ENCODE measurements around the gene DDX1. TPM values are rescaled to one million over a fixed set of nuclear protein-coding genes. Genes with fewer than 3 reads are reported as not detected.

DDX1 gene
- total and polyA plus RNA-seq, 4 experiments from 2014 or later = 53.3 to 61.7 (median 57.1) TPM

DNA sequence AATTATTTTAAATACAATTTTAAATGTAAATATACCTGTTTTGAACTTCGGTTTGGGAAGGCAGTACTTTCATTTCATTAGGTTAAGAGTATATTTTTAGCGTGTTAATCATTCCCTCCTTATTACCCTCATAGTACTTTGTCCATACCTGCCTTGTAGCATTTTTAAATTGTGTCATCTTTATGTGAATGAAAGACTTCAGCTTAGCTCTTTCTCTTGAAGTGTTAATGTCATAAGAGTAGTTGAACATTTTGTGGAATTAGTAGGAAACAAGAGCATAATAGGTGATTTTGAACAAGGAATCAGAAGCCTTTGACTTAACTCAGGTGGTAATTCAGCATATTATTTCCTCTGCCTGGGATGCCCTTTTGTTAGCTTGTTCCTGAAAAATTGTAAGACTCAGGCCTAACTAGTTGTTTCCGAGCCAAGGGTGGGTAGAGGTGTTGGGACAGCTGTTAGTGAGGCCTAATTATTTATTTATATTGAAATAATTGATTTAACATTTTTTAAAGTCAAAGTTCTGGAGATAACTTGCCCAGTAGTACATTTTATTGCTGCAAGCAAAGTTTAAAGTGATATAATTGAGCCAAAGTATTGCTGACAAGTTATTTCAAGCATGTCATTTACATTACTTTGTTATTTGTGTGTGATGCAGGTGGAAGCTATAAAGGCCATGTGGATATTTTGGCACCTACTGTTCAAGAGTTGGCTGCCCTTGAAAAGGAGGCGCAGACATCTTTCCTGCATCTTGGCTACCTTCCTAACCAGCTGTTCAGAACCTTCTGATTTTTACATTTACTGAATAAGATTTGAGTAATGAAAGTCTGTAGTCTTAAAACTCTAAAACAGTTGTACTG is 38.7 kb downstream of the DDX1 start:
- DNase-seq = no peak
- ChIA-PET CTCF (ENCODE audit: partially characterized antibody) (interaction anchor here (1.2 kb wide), 1 partner anchor 979 kb away, joined by 3 read pairs; no protein-coding TSS in a partner anchor), POLR2A (ENCODE audit: partially characterized antibody) (interaction anchor here (0.8 kb wide), 1 partner anchor 12 kb away, joined by 4 read pairs; no protein-coding TSS in a partner anchor)
- no peaks in the 10 kb centered on the region for H3K27me3 ChIP-seq (ENCODE audit: insufficient read depth, low read length)
- H3K27me3 Mint-ChIP-seq = no peaks in the 10 kb centered on the region
- peaks cover 0 to 2% (median under 1%) of the 10 kb centered on the region in 4 donors for H3K4me1 Mint-ChIP-seq
- no peak overlapping the region for H3K4me3 ChIP-seq (ENCODE audit: low read length in 2 of 2)
- no peaks in the 10 kb centered on the region for H3K9me3 ChIP-seq (ENCODE audit: control insufficient read depth in 1 of 2, low read length in 2 of 2)
- intact Hi-C loops (cut with micrococcal nuclease) = no loop called here
- H3K4me1 ChIP-seq (ENCODE audit: insufficient read depth, low read length) = no peaks in the 10 kb centered on the region
- H3K36me3 Mint-ChIP-seq = peaks cover 33 to 83% of the 10 kb centered on the region in 2 donors
- H3K36me3 ChIP-seq (ENCODE audit: insufficient read depth, low read length) = peaks cover 37% of the 10 kb centered on the region
- H3K27ac Mint-ChIP-seq = peak overlapping the region in 2 of 7 donors; percentile 20
- no peak overlapping the region for H3K4me3 Mint-ChIP-seq
- no peak overlapping the region for H3K27ac ChIP-seq (ENCODE audit: low read depth, low read length)
- no peaks in the 10 kb centered on the region for H3K9me3 Mint-ChIP-seq

DNA sequence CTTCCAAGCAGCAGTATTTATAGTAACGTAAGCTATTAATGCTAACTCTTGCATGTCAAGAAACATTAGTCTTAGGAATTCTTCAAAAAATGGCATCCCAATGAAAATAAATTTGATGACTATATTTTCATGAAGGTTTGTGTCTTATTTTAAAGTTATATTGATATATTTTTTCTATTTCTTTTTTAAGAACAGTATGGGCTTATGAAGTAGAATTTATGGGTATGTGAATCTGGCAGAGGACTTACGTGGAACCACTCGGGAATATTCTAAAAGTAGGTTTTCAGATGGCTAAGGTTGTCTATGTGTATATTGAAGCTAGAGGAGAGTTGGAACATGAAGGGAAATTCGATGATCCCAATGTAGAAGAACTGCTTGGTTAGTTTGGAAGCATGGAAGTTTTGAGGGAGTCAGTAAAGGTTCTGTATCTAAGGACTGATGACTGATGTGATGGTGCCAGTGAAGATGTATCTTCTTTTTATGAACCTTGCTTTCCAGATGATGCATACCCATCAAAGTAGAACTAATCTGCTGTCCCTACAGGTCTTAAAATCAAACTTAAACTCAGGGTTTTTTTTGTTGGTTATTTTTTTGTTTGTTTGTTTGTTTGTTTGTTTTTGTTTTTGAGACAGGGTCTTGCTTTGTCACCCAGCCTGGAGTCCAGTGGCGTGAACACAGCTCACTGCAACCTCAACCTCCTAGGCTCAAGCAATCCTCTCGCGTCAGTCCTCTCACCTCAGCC is 39.5 kb downstream of the DDX1 start:
- no peak for DNase-seq
- Mint-ChIP-seq H3K4me3 (no peak overlapping the region), H3K27me3 (no peaks in the 10 kb centered on the region), H3K9me3 (no peaks in the 10 kb centered on the region), H3K36me3 (peaks cover 30 to 80% of the 10 kb centered on the region in 2 donors), H3K4me1 (no peaks in the 10 kb centered on the region), H3K27ac (peak overlapping the region in 4 of 7 donors; percentile 5 to 36 (median 22))
- CTCF ChIA-PET (ENCODE audit: partially characterized antibody) = interaction anchor here (1.2 kb wide), 1 partner anchor 978 kb away, joined by 3 read pairs; no protein-coding TSS in a partner anchor
- no peaks in the 10 kb centered on the region for H3K9me3 ChIP-seq (ENCODE audit: control insufficient read depth in 1 of 2, low read length in 2 of 2)
- intact Hi-C loops (cut with micrococcal nuclease) = no loop called here
- H3K4me3 ChIP-seq (ENCODE audit: low read length in 2 of 2) = no peak overlapping the region
- peaks cover 37% of the 10 kb centered on the region for H3K36me3 ChIP-seq (ENCODE audit: insufficient read depth, low read length)
- H3K4me1 ChIP-seq (ENCODE audit: insufficient read depth, low read length) = no peaks in the 10 kb centered on the region
- POLR2A ChIA-PET (ENCODE audit: partially characterized antibody) = interaction anchor here (0.8 kb wide), 1 partner anchor 11 kb away, joined by 4 read pairs; no protein-coding TSS in a partner anchor
- H3K27ac ChIP-seq (ENCODE audit: low read depth, low read length) = no peak overlapping the region
- H3K27me3 ChIP-seq (ENCODE audit: insufficient read depth, low read length) = no peaks in the 10 kb centered on the region

DNA sequence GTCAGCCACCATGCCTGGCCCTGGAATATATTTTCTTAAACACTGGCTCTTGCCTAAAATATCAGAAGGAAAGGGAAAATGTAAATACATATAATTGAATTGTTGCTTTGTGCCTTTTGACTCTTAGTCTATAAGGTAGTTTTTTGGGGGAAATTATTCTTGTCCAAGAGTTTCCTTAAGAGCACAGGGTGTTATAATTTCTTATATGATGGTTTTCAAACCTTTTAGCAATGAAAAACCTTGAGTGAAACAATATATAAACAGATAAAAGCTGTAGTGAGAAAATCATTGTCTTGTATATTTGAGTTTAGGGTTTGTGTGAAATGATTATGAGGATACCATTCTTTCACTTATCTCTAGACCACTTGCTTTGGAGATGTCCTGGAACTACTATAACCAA is 40.2 kb downstream of the DDX1 start:
- Histone ChIP-seq H3K9me3 (ENCODE audit: control insufficient read depth in 1 of 2, low read length in 2 of 2) (no peaks in the 10 kb centered on the region), H3K36me3 (ENCODE audit: insufficient read depth, low read length) (peaks cover 37% of the 10 kb centered on the region), H3K4me3 (ENCODE audit: low read length in 2 of 2) (no peak overlapping the region), H3K4me1 (ENCODE audit: insufficient read depth, low read length) (no peaks in the 10 kb centered on the region), H3K27ac (ENCODE audit: low read depth, low read length) (no peak overlapping the region), H3K27me3 (ENCODE audit: insufficient read depth, low read length) (no peaks in the 10 kb centered on the region)
- peaks cover 26 to 74% of the 10 kb centered on the region in 2 donors for H3K36me3 Mint-ChIP-seq
- no peak overlapping the region for H3K27ac Mint-ChIP-seq
- H3K27me3 Mint-ChIP-seq = no peaks in the 10 kb centered on the region
- no peak overlapping the region for H3K4me3 Mint-ChIP-seq
- DNase-seq = no peak
- no peaks in the 10 kb centered on the region for H3K9me3 Mint-ChIP-seq
- ChIA-PET CTCF (ENCODE audit: partially characterized antibody) (interaction anchor here (1.5 kb wide), 1 partner anchor 12 kb away, joined by 4 read pairs; no protein-coding TSS in a partner anchor), POLR2A (ENCODE audit: partially characterized antibody) (no interaction called here)
- intact Hi-C loops (cut with micrococcal nuclease) = no loop called here
- H3K4me1 Mint-ChIP-seq = no peaks in the 10 kb centered on the region

DNA sequence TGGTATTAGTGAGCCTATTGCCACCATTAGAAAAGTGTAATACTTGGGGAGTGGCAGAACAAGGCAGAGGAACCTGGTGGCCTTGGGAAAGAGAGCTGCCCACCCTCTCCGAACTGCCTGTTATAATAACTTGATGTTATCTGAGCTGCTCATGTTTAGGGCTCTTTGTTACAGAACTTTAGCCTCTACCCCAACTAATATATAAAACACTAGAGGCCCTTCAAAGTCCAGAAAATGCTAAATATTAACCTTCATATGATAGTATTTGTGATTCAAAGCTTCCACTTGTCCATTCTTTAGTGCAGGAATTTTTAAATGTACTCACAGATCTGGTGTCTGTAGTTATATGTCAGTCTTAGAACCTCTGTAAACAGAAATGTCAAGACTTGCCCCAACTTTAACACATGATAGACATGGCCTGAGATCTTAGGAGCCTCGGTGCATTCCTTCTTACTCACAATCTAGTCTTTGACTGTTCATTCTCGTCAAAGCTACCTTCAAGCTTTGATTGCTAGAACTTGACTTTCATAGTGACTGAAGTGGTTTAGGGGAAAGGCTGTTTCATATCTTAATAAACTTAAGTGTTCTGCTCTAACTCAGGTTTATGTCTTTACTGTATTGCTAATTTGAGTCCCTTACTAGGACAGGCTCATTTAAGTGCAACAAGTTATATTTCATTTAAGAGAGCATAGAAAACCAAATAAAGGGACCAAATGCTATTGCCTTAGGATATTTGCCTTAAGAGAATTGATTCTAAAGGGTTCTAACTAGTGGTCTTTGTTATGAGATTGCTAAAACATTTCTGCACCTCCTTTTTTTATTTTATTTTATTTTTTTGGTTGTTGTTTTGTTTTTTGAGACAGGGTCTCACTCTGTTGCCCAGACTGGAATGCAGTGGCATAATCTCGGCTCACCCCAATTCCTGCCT is 41.6 kb downstream of the DDX1 start:
- Histone ChIP-seq H3K36me3 (ENCODE audit: insufficient read depth, low read length) (peaks cover 34% of the 10 kb centered on the region), H3K4me1 (ENCODE audit: insufficient read depth, low read length) (no peaks in the 10 kb centered on the region), H3K27ac (ENCODE audit: low read depth, low read length) (no peak overlapping the region), H3K4me3 (ENCODE audit: low read length in 2 of 2) (no peak overlapping the region), H3K27me3 (ENCODE audit: insufficient read depth, low read length) (no peaks in the 10 kb centered on the region), H3K9me3 (ENCODE audit: control insufficient read depth in 1 of 2, low read length in 2 of 2) (no peaks in the 10 kb centered on the region)
- Mint-ChIP-seq H3K9me3 (no peaks in the 10 kb centered on the region), H3K36me3 (peaks cover 26 to 65% of the 10 kb centered on the region in 2 donors), H3K27ac (peak overlapping the region in 1 of 7 donors; percentile 3), H3K4me3 (no peak overlapping the region), H3K4me1 (peaks cover 0 to 5% (median 0%) of the 10 kb centered on the region in 4 donors), H3K27me3 (no peaks in the 10 kb centered on the region)
- ChIA-PET POLR2A (ENCODE audit: partially characterized antibody) (no interaction called here), CTCF (ENCODE audit: partially characterized antibody) (interaction anchor here (1.5 to 2.2 kb wide), 2 partner anchors 10 to 975 kb away, joined by 4 to 7 read pairs; no protein-coding TSS in a partner anchor)
- DNase-seq = no peak
- intact Hi-C loops (cut with micrococcal nuclease) = no loop called here

DNA sequence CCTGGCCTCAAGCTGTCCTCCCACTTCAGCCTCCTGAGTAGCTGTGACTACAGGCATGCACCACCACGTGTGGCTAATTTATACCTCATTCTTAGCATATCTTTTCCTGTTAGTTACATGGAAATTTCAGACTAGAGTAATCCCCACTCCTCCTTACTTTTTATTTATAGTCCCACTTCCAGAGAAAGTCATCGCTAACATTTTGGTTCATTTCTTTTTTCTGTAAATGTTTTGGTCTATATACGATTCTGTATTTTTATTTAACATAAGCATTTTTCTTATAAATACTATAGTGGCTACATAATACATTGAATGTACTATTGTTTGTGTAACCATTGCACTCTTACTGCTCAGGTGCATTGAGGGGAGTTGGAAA is 42.3 kb downstream of the DDX1 start:
- no peak overlapping the region for H3K4me3 Mint-ChIP-seq
- ChIA-PET POLR2A (ENCODE audit: partially characterized antibody) (no interaction called here), CTCF (ENCODE audit: partially characterized antibody) (interaction anchor here (2.2 kb wide), 1 partner anchor 975 kb away, joined by 7 read pairs; no protein-coding TSS in a partner anchor)
- no peaks in the 10 kb centered on the region for H3K4me1 ChIP-seq (ENCODE audit: insufficient read depth, low read length)
- H3K4me1 Mint-ChIP-seq = peaks cover 0 to 5% (median 0%) of the 10 kb centered on the region in 4 donors
- intact Hi-C loops (cut with micrococcal nuclease) = no loop called here
- peaks cover 31% of the 10 kb centered on the region for H3K36me3 ChIP-seq (ENCODE audit: insufficient read depth, low read length)
- H3K9me3 Mint-ChIP-seq = no peaks in the 10 kb centered on the region
- DNase-seq = no peak
- H3K27ac ChIP-seq (ENCODE audit: low read depth, low read length) = no peak overlapping the region
- peaks cover 26 to 65% of the 10 kb centered on the region in 2 donors for H3K36me3 Mint-ChIP-seq
- H3K4me3 ChIP-seq (ENCODE audit: low read length in 2 of 2) = no peak overlapping the region
- H3K27ac Mint-ChIP-seq = peak overlapping the region in 1 of 7 donors; percentile 15
- no peaks in the 10 kb centered on the region for H3K27me3 Mint-ChIP-seq
- no peaks in the 10 kb centered on the region for H3K27me3 ChIP-seq (ENCODE audit: insufficient read depth, low read length)
- H3K9me3 ChIP-seq (ENCODE audit: control insufficient read depth in 1 of 2, low read length in 2 of 2) = no peaks in the 10 kb centered on the region

DNA sequence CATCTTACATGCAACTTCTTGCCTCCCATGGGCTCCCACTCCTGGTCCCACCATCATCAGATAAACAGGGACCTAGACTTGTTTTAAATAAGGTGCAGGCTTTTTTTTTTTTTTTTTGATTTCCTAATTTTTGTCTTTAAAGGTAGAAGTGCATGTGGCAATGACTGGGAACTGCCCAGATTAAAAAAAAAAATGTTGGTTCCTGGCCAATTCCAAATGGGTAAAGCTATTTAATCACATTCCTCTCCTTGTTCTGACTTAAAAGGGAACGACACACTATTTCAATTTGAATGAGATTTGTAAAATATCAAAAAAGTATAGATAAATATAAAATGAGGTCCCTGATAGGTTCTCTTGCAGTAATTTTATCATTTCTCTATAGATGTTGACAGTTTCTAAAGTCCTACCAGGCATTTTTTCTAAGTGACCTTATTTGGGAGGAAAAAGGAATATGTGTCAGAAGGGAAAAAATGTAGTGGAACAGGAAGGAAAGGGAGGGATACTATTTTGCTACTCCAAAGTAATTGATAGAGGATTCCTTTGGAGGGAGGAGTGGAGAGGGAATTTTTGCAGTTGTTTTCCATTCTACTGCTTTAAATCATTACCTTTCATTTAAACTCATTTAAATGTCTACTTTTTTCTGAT is 43.3 kb downstream of the DDX1 start:
- Mint-ChIP-seq H3K4me3 (no peak overlapping the region), H3K27ac (peak overlapping the region in 5 of 7 donors; percentile 13 to 65 (median 32)), H3K36me3 (peaks cover 25 to 58% of the 10 kb centered on the region in 2 donors), H3K27me3 (no peaks in the 10 kb centered on the region), H3K4me1 (peaks cover 0 to 5% (median 0%) of the 10 kb centered on the region in 4 donors), H3K9me3 (no peaks in the 10 kb centered on the region)
- Histone ChIP-seq H3K4me3 (ENCODE audit: low read length in 2 of 2) (no peak overlapping the region), H3K9me3 (ENCODE audit: control insufficient read depth in 1 of 2, low read length in 2 of 2) (no peaks in the 10 kb centered on the region), H3K27ac (ENCODE audit: low read depth, low read length) (no peak overlapping the region), H3K27me3 (ENCODE audit: insufficient read depth, low read length) (no peaks in the 10 kb centered on the region), H3K36me3 (ENCODE audit: insufficient read depth, low read length) (peaks cover 24% of the 10 kb centered on the region), H3K4me1 (ENCODE audit: insufficient read depth, low read length) (no peaks in the 10 kb centered on the region)
- ChIA-PET POLR2A (ENCODE audit: partially characterized antibody) (no interaction called here), CTCF (ENCODE audit: partially characterized antibody) (interaction anchor here (1.0 to 2.2 kb wide), 3 partner anchors 26 to 974 kb away, joined by 3 to 7 read pairs (median 4); no protein-coding TSS in a partner anchor)
- intact Hi-C loops (cut with micrococcal nuclease) = loop anchor here (5.0 kb wide), 1 partner anchor 687 kb away; no protein-coding TSS in a partner anchor
- DNase-seq = no peak
